LHCN-M2 (cell line): ENCODE measurements around the gene CEP70. TPM values are rescaled to one million over a fixed set of nuclear protein-coding genes. Genes with fewer than 3 reads are reported as not detected.
"Not testable (repeated sequence)": the region's sequence is repeated elsewhere in the genome, so short reads cannot be mapped to it uniquely, and the experiment has no call there.

Experiments used
- DNase-seq: peaks from one replicate; pipeline ENCODE4 v3.0.0-alpha.2; 2012; ENCODE audit warnings: low read depth
- total RNA-seq: library from RNA; depleted of rRNA; stranded (reverse); fragments of >200 nt; gene quantifications from 2 replicates; pipeline ENCODE4 v1.2.3, GENCODE V29; 2014

The CEP70 gene
- total RNA-seq, 1 experiment from 2014 or later: 22.6 TPM

- DNase-seq: no peak
These were observed 82.1 kb downstream of the CEP70 start for GRCh38 chr3:138511945-138512344.

GRCh38 chr3:138509586-138509985, 84.5 kb downstream of the CEP70 start:
- DNase-seq: peak; percentile 36

- no peak for DNase-seq
These were observed 86.5 kb downstream of the CEP70 start for GRCh38 chr3:138507524-138507923.

- no peak for DNase-seq
These were observed 95.1 kb downstream of the CEP70 start for GRCh38 chr3:138498991-138499390.

- DNase-seq: no peak
These were observed 96.2 kb downstream of the CEP70 start for GRCh38 chr3:138497851-138498250.

GRCh38 chr3:138497021-138497420, 97.0 kb downstream of the CEP70 start:
- DNase-seq: no peak

- no peak for DNase-seq
These were observed 97.6 kb downstream of the CEP70 start for GRCh38 chr3:138496436-138496835.

GRCh38 chr3:138495638-138496037, 98.4 kb downstream of the CEP70 start:
- not testable (repeated sequence) for DNase-seq

GRCh38 chr3:138494607-138494929, 99.5 kb downstream of the CEP70 start:
- DNase-seq: no peak

- peak; percentile 89 for DNase-seq
These were observed 100.1 kb downstream of the CEP70 start for GRCh38 chr3:138493804-138494606.

GRCh38 chr3:138492980-138493675, 100.9 kb downstream of the CEP70 start:
- DNase-seq: no peak

GRCh38 chr3:138491971-138492370, 102.1 kb downstream of the CEP70 start:
- DNase-seq: no peak

- not testable (repeated sequence) for DNase-seq
These were observed 107.5 kb downstream of the CEP70 start for GRCh38 chr3:138486580-138486979.

- DNase-seq: not testable (repeated sequence)
These were observed 109.4 kb downstream of the CEP70 start for GRCh38 chr3:138484672-138485071.

GRCh38 chr3:138479438-138479863, 114.6 kb downstream of the CEP70 start:
- DNase-seq: peak; percentile 46

- no peak for DNase-seq
These were observed 116.3 kb downstream of the CEP70 start for GRCh38 chr3:138477801-138478200.

GRCh38 chr3:138477120-138477519, 116.9 kb downstream of the CEP70 start:
- DNase-seq: no peak

GRCh38 chr3:138476526-138476925, 117.5 kb downstream of the CEP70 start:
- no peak for DNase-seq

- no peak for DNase-seq
These were observed 119.9 kb downstream of the CEP70 start for GRCh38 chr3:138474163-138474562.

GRCh38 chr3:138473391-138473790, 120.7 kb downstream of the CEP70 start:
- no peak for DNase-seq

- DNase-seq: no peak
These were observed 121.8 kb downstream of the CEP70 start for GRCh38 chr3:138472141-138472825.

GRCh38 chr3:138471481-138471880, 122.6 kb downstream of the CEP70 start:
- DNase-seq: no peak
